HG03097 (cell line): Measurements from ENCODE around the gene APBB2.
"Not testable (repeated sequence)": the region's sequence is repeated elsewhere in the genome, so short reads cannot be mapped to it uniquely, and the experiment has no call there.

ENCODE experiments used
- ATAC-seq: cut with Tn5 transposase; IDR thresholded peaks from one replicate; pipeline ENCODE4 v1.9.1; 2021; ENCODE audit not compliant: unreplicated experiment, low FRiP score

APBB2 gene

DNA sequence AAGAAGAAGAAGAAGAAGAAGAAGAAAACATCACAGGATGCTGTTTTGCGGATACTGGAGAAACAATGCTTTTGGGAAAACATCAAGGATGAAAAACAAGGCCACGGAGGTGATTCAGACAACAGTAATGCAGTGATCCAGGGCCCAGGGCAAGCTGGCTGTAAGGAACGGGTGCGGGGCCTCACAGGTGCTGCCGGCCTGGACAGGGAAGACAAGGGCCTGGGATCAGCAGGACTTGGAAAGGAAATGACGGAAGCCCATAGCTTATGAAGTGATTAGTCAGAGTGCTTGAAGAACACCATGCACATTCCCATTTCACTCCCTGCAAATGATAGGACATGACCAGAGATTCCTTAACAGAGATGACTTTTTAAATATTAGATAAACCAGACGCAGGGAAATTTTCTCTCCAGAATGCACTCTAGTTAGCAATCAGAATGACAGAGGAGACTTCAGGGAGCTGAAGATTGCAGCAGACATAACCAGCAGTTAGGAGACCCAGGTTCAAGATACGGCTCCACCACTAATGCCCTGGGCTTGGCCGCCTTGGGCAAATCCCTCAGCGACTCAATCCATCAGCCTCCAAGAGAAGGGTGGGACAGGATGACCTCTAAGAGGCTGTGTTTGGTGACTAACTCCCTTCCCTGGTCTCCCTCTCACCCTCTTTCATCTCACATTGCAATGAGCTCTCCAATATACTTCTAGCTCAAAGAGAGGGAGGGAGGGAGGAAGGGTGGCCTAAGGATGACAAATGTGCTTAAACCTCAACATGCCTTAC is 54.1 kb downstream of the APBB2 start:
- no peak for ATAC-seq

- ATAC-seq: no peak
These were observed 55.6 kb downstream of the APBB2 start for GRCh38 chr4:41158756-41159155.

GRCh38 chr4:41158274-41158673 is 56.1 kb downstream of the APBB2 start:
- no peak for ATAC-seq

DNA sequence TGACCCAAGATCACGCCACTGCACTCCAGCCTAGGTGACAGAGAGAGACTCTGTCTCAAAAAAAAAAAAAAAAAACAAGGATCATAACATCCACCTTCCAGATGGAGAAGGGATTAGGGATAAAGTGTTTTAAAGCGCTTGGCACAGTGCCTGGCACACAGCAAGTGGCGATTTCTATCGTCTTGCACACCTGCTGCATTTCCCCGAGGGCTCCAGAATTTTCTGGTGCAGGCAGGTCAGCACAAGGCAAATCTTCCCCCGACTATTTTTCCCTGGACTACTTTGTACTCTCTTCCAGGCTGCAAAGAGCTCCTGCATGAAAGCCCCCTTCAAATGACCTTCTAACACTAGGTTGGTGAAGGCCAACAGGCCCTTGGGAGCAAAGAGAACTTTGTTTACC is 57.3 kb downstream of the APBB2 start:
- ATAC-seq: no peak

- ATAC-seq: no peak
These were observed 57.8 kb downstream of the APBB2 start for GRCh38 chr4:41156574-41156973.

GRCh38 chr4:41155194-41155830 is 59.0 kb downstream of the APBB2 start:
- no peak for ATAC-seq

- no peak for ATAC-seq
These were observed 59.5 kb downstream of the APBB2 start for GRCh38 chr4:41154814-41155177.

DNA sequence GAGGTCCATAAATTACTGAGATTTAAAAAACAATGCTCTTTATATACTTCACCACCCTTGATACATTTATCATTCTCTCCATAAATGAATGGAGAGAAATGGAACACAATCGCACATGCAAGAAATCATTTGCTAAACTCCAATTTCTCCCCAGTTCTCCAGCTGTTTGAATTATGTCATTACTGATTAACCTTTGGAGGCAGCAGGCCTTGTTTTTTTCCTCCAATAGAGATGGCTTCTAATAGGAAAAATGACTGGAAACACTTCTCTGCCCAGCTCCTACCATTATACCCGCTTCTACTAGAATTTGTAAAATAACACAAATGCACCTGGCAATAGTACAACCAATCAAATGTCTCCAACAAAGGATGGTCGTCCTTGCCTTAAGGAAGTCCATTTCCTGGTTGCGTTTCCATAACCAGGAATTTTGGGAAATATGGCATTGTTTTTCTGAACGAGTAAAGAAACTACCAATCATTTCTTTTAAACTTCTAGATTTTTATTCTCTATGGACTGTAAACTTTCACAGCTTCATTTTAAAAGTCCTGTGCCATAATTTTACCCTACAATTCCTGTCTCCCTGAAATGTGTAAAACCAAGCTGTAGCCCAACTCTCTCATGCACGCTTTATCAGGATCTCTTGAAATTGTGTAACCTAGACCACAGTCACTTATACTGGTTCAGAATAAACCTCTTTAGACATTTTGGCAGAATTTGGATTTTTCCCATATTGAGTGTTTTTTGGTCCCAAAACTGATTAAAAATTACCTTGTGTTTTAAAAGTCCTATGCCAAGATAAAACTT is 60.1 kb downstream of the APBB2 start:
- ATAC-seq: no peak

GRCh38 chr4:41150401-41150800 is 63.9 kb downstream of the APBB2 start:
- ATAC-seq: no peak

DNA sequence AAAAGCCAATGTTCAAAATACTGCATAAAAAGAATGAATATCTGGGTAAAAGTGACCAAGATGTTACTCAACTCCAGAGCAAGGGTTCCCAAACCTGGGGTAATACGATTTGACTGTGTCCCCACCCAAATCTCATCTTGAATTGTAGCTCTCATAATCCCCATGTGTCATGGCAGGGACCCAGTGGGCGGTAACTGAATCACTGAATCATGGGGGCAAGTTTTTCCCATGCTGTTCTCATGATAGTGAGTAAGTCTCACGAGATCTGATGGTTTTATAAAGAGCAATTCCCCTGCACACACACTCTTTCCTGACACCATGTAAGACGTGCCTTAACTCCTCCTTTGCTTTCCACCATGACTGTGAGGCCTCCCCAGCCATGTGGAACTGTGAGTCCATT is 64.8 kb downstream of the APBB2 start:
- not testable (repeated sequence) for ATAC-seq

DNA sequence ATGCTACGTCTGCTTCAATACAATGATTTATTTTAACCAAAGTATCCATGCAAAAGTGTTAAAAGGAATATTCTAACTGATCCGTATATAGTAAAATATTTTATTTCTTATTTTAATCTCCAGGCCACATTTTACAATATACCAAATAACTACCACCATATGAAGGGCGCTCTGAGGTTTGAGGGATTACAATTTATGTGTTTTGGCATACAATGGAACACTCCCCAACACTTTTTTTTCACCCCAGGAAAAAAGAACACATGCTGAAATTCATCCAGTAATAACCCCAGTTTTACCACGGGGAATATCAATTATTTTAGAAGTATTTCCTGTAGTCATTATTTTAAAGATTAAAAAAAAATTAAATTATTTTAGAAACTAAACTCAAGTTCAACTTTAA is 65.4 kb downstream of the APBB2 start:
- ATAC-seq: no peak

- ATAC-seq: no peak
These were observed 66.0 kb downstream of the APBB2 start for GRCh38 chr4:41148292-41148691.

GRCh38 chr4:41147570-41147969 is 66.8 kb downstream of the APBB2 start:
- ATAC-seq: not testable (repeated sequence)

DNA sequence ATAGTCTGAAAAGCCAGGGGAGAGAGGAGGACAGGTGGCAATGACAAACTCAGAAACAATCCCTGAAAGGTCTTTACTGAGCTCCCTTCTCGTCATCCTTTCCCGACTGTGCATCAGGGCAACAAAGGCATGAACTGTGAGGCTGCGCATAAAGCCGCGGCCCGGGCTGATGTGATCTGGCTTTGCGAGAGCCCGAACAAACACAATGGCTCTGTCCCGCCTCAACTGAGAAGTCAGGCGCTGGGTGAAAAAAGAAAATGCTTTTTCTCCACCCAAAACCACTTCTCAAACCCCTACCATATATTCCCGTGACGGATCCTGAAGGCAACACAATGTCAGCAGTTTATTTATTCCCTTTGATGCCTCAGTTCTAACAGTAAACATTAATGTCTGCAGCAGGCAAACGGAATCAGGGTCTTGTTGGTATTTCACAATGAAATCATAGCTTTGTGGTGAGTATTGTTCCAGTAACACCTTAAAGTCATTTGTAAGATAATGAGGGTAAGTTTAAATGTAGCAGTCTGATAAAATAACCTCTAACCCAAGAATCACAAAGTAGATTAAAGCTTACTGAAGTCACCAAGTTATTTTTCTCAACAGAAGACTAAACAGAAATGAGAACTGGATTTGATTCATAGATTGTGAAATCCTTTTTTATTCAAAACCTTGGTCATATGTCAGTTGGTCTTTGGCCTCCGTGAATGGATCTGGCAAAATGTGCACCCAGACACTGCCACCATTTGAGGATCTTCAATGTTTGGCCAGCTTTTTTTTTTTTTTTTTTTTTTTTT is 67.4 kb downstream of the APBB2 start:
- no peak for ATAC-seq

DNA sequence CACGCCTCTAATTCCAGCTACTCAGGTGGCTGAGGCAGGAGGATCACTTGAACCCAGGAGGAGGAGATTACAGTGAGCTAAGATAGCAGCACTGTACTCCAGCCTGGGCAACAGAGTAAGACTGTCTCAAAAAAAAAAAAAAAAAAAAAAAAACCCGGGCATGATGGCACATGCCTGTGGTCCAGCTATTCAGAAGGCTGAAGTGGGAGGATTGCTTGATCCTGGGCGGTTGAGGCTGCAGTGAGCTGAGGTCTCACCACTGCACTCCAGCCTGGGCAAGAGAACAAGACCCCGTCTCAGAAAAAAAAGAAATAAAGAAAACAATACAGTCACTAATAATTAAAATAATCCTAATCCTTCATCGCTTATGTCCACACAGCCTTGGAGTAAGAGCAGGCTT is 68.1 kb downstream of the APBB2 start:
- ATAC-seq: no peak

DNA sequence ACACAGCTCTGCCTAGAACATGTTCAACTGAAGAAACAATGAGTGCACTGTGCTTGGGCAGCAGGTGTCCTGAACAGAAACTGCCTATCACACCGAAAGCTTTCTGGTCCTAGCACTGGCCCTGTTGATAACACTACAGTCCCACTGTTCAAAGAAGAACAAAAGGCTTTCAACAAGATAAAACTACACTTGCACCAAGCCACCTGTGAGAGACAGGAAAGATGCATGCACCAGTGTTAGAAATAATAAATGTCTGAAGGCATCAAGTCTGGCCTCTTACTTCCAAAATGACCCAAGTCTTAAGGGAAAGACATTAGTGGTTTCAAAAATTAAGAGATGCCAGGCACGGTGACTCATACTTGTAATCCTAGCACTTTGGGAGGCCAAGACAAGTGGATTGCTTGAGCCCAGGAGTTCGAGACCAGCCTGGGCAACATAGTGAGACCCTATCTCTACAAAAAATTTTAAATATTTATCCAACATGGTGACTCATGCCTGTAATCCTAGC is 68.7 kb downstream of the APBB2 start:
- no peak for ATAC-seq

DNA sequence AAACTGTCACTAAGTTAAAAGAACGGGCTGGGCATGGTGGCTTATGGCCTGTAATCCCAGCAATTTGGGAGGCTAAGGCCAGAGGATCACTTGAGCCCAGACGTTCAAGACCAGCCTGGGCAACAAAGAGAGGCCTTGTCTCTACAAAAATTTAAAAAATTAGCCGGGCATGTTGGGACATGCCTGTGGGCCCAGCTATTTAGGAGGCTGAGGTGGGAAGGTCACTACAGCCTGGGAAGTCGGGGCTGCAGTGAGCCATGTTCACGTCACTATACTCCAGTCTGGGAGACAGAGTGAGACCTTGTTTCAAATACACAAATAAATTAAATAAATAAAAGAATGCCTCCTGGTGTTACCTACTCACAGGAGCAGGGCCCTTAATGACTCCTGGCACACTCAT is 69.5 kb downstream of the APBB2 start:
- no peak for ATAC-seq

- no peak for ATAC-seq
These were observed 70.3 kb downstream of the APBB2 start for GRCh38 chr4:41144040-41144379.

DNA sequence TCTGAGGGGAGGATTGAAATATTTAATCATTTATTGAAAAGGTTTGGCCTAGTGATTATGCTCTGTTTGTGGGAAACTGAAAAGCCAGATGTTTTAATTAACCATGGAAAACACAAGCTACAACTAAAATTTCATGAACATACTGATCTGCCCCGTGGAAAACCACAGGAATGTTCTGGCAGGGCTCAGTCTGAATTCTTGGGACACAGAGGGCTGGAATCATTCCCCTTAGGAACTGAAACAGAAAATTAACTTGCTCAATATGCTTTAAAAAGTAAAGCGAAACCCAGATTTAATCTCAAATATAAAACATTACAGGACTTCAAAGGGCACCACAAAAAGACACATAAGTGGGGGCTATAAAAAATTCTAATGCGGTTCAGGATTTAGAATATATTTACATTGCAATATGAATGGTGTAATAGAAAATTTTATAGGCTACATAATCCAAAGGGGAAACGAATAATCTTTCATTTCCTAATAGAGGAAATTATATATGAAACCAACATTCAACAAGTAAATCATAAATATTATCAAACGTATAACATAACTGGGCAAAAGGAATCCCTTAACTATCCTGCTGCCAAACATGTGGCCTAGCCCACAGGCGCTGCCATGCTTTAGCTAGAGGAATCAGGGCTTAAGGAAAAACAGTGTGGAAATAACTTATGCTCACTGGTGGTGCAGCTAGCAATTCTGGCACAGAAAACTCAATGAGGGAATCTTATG is 70.9 kb downstream of the APBB2 start:
- no peak for ATAC-seq
